Omental fat pad (tissue), 4 donors: ENCODE data around the gene PZP. TPM values are rescaled to one million over a fixed set of nuclear protein-coding genes. Genes with fewer than 3 reads are reported as not detected.
"Not testable (repeated sequence)": the region's sequence is repeated elsewhere in the genome, so short reads cannot be mapped to it uniquely, and the experiment has no call there.

Experiments
- ATAC-seq: fragments of 150-250 bp; one replicate; pipeline ENCODE4 v1.9.1; 2016; ENCODE audit warnings: mild to moderate bottlenecking, moderate library complexity; ENCODE audit not compliant: low FRiP score
- DNase-seq: peaks from one replicate; pipeline ENCODE4 v3.0.0-alpha.2; 2019; ENCODE audit warnings: low spot score
- CTCF ChIP-seq, 3 donors: fragments of 450-650 bp; IDR thresholded peaks; one replicate each; pipeline ENCODE4 v1.5.1; 2016 to 2017; ENCODE audit warnings: antibody characterized with exemption in 3 of 3, mild to moderate bottlenecking in 3 of 3, moderate library complexity in 2 of 3
- total RNA-seq, 4 donors: library from RNA; depleted of rRNA; stranded (reverse); fragments of >200 nt; gene quantifications; one replicate each; pipeline ENCODE4 v1.1.0, GENCODE V29; 2016

Gene PZP
- total RNA-seq, 4 donors from 2014 or later: 0.12 to 1.6 TPM; not detected in 2

GRCh38 chr12:9156119-9156518 is 52.1 kb downstream of the PZP start:
- no peak for TF ChIP-seq CTCF (IDR thresholded peaks at IDR 0.05)
- DNase-seq (no peak), ATAC-seq (no peak)

GRCh38 chr12:9149372-9149771 is 58.8 kb downstream of the PZP start:
- ATAC-seq (no peak), DNase-seq (no peak)
- TF ChIP-seq CTCF (IDR thresholded peaks at IDR 0.05): no peak

DNA sequence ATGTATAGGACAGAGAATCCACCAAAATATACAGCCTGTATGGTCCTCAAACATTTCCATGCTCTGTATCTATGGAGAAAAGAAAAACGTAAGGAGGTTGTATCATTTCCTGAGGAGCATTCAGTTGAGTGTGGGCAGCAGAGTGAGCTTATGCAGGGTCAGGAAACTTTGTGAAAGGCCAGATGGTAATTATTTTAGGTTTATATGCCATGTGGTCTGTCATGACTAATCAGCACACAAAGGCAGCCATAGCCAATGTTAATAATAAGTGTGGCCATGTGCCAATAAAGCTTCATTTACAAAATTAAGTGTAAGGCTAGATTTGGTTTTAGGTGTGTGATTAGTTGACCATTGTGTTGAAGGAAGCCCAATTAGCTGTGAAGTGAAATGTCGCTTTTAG is 59.3 kb downstream of the PZP start:
- DNase-seq (no peak), ATAC-seq (no peak)
- no peak for TF ChIP-seq CTCF (IDR thresholded peaks at IDR 0.05)

DNA sequence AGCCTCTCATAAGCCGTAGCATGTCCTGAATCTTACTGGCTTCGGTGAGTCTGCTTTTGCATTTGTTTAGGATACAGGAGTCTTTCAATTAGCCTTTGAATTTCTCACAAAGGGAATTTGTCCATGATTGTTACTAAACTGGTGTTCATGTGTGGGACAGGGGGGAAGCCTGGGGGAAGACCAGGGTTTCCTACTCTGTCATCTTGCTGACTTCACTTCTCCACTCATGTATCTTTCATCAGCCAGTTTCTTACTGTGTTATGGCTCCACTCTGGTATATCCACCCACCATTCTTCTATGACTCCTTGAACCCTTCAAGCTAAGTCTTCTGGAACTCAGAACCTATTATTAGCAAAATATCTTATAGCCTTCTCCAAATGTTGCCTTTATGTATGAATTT is 60.7 kb downstream of the PZP start:
- no peak for TF ChIP-seq CTCF (IDR thresholded peaks at IDR 0.05)
- no peak for ATAC-seq
- DNase-seq: no peak

- TF ChIP-seq CTCF (IDR thresholded peaks at IDR 0.05): no peak
- DNase-seq: no peak
- no peak for ATAC-seq
These were observed 63.5 kb downstream of the PZP start for GRCh38 chr12:9144730-9145106.

DNA sequence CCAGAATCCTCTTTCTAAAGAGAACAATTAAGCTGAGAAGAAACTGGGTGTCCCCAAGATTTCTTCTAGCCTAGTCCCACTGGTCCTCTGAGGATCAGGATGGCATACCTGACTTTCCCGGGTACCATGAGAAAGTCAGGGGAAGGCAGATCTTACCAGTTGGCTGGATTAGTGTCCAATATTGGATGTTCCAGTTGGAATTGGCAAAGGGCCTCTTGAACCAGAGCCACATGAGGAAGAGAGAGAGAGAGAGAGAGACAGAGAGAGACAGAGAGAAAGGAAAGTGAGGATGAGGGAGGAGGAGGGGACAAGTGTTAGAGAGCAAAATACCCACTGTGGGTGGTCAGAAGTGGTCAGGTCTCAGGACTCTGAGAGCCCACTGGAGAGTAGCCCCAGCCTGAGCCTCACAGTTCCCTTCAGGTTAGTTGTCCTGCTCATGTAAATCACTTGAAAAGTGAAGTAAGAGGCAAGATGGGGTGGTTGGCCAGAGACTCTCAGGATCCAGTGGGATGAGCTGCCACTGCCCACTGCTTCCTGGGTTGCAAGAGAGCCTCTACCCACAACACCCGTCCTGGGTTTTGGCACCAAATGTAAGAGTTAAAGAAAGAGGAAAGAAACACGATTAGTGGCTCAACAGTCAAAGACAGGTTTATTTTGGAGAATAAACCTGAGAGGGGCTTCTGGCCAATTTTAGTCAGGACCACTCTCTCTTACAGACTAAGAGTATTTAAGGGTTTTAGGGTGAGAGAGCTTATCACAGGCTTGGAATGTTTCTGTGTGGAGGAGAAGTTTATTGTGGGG is 64.1 kb downstream of the PZP start:
- TF ChIP-seq CTCF (IDR thresholded peaks at IDR 0.05): no peak
- no peak for ATAC-seq

GRCh38 chr12:9143137-9143536 is 65.1 kb downstream of the PZP start:
- no peak for TF ChIP-seq CTCF (IDR thresholded peaks at IDR 0.05)
- DNase-seq (no peak), ATAC-seq (no peak)

More for the DNA sequence above, 64.1 kb downstream of the PZP start:
- no peak for DNase-seq

DNA sequence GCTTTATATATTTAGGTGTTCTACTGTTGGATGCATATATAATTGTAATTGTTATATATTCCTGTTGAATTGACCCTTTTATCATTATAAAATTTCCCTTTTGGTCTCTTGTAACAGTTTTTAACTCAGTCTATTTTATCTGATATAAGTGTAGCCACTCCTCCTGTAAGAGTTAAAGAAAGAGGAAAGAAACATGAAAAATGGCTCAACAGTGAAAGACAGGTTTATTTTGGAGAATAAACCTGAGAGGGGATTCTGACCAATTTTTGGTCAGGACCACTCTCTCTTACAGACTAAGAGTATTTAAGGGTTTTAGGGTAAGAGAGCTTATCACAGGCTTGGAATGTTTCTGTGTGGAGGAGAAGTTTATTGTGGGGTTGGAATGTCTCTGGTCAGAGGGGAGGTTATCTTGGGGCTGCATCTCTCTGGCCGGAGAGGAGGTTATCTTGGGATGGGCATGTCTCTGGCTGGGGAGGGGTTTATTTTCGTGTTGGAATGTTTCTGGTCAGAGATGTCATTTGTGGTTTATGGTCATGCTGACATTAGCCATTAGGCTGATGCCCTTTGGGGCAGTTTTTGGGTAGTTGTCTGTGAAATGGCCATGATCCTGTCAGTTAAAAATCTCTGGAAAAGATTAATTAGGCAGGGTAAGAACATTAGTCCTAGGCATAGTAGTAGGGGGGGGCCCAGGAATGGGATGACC is 68.5 kb downstream of the PZP start:
- ATAC-seq, DNase-seq: not testable (repeated sequence)
